HEK293 (cell line): ENCODE data around the gene SF3B4.

Experiments used
- EGR2 ChIP-seq: fragments of 450-650 bp; formaldehyde crosslinking; IDR thresholded peaks from 2 replicates; pipeline ENCODE4 v1.5.1; 2016; ENCODE audit warnings: low read depth, missing biosample characterization, missing genetic modification characterization
- GLIS1 ChIP-seq: fragments of 450-650 bp; formaldehyde crosslinking; IDR thresholded peaks from 2 replicates; pipeline ENCODE4 v1.5.1; 2016; ENCODE audit warnings: missing biosample characterization, missing genetic modification characterization
- ZBTB20 ChIP-seq: fragments of 450-650 bp; formaldehyde crosslinking; IDR thresholded peaks from 2 replicates; pipeline ENCODE4 v1.5.1; 2016; ENCODE audit warnings: missing biosample characterization, missing genetic modification characterization
- ZFP3 ChIP-seq: fragments of 450-650 bp; formaldehyde crosslinking; IDR thresholded peaks from 2 replicates; pipeline ENCODE4 v1.5.1; 2016; ENCODE audit warnings: low read depth, missing biosample characterization, missing genetic modification characterization
- ZFP41 ChIP-seq: fragments of 450-650 bp; formaldehyde crosslinking; IDR thresholded peaks from 2 replicates; pipeline ENCODE4 v1.5.1; 2016; ENCODE audit warnings: missing biosample characterization, missing genetic modification characterization, borderline replicate concordance
- ZNF133 ChIP-seq: fragments of 450-650 bp; formaldehyde crosslinking; IDR thresholded peaks from 2 replicates; pipeline ENCODE4 v1.5.1; 2016; ENCODE audit warnings: missing biosample characterization, missing genetic modification characterization
- ZNF155 ChIP-seq: fragments of 450-650 bp; formaldehyde crosslinking; IDR thresholded peaks from 2 replicates; pipeline ENCODE4 v1.5.1; 2016; ENCODE audit warnings: missing biosample characterization, missing genetic modification characterization
- ZNF169 ChIP-seq: fragments of 450-650 bp; formaldehyde crosslinking; IDR thresholded peaks from 2 replicates; pipeline ENCODE4 v1.5.1; 2016; ENCODE audit warnings: missing biosample characterization, missing genetic modification characterization
- ZNF2 ChIP-seq: fragments of 450-650 bp; formaldehyde crosslinking; IDR thresholded peaks from 2 replicates; pipeline ENCODE4 v1.5.1; 2016; ENCODE audit warnings: missing biosample characterization, missing genetic modification characterization
- ZNF202 ChIP-seq: fragments of 450-650 bp; formaldehyde crosslinking; IDR thresholded peaks from 2 replicates; pipeline ENCODE4 v1.5.1; 2016; ENCODE audit warnings: missing biosample characterization, missing genetic modification characterization, borderline replicate concordance
- ZNF274 ChIP-seq, 2 experiments: fragments of 200-500 bp in 1 of 2; fragments of 450-650 bp in 1 of 2; sonication (Bioruptor generic) in 1 of 2; formaldehyde crosslinking in 1 of 2; IDR thresholded peaks; 2 replicates each; pipeline versions ENCODE4 v1.5.1 to v1.6.1; 2014 to 2016; ENCODE audit warnings: borderline replicate concordance in 1 of 2, inconsistent platforms in 1 of 2, low read length in 1 of 2, missing biosample characterization in 1 of 2, missing genetic modification characterization in 1 of 2
- ZNF350 ChIP-seq: fragments of 450-650 bp; formaldehyde crosslinking; IDR thresholded peaks from 2 replicates; pipeline ENCODE4 v1.5.0; 2017; ENCODE audit warnings: missing biosample characterization, mild to moderate bottlenecking, missing genetic modification characterization
- ZNF354C ChIP-seq: fragments of 450-650 bp; formaldehyde crosslinking; IDR thresholded peaks from 2 replicates; pipeline ENCODE4 v1.5.1; 2016; ENCODE audit warnings: missing biosample characterization, missing genetic modification characterization, low read depth, borderline replicate concordance
- ZNF366 ChIP-seq: fragments of 450-650 bp; formaldehyde crosslinking; conservative IDR thresholded peaks from 2 replicates; pipeline ENCODE4 v1.5.1; 2016; ENCODE audit warnings: missing biosample characterization, missing genetic modification characterization
- ZNF426 ChIP-seq: fragments of 450-650 bp; formaldehyde crosslinking; IDR thresholded peaks from 2 replicates; pipeline ENCODE4 v1.5.1; 2017; ENCODE audit warnings: missing biosample characterization, missing genetic modification characterization, mild to moderate bottlenecking, inconsistent platforms, moderate library complexity
- ZNF48 ChIP-seq: fragments of 450-650 bp; formaldehyde crosslinking; IDR thresholded peaks from 2 replicates; pipeline ENCODE4 v1.5.1; 2016; ENCODE audit warnings: missing biosample characterization, missing genetic modification characterization
- ZNF529 ChIP-seq: fragments of 450-650 bp; formaldehyde crosslinking; IDR thresholded peaks from 2 replicates; pipeline ENCODE4 v1.5.1; 2017; ENCODE audit warnings: missing genetic modification characterization, missing biosample characterization; ENCODE audit not compliant: insufficient replicate concordance
- ZNF621 ChIP-seq: fragments of 450-650 bp; formaldehyde crosslinking; IDR thresholded peaks from 2 replicates; pipeline ENCODE4 v1.5.1; 2017; ENCODE audit warnings: missing biosample characterization, missing genetic modification characterization
- ZNF623 ChIP-seq: fragments of 450-650 bp; formaldehyde crosslinking; IDR thresholded peaks from 2 replicates; pipeline ENCODE4 v1.5.1; 2016; ENCODE audit warnings: missing biosample characterization, missing genetic modification characterization
- ZNF664 ChIP-seq: fragments of 450-650 bp; formaldehyde crosslinking; IDR thresholded peaks from 2 replicates; pipeline ENCODE4 v1.5.1; 2016; ENCODE audit warnings: missing biosample characterization, missing genetic modification characterization
- ZNF670 ChIP-seq: fragments of 450-650 bp; formaldehyde crosslinking; IDR thresholded peaks from 2 replicates; pipeline ENCODE4 v1.5.1; 2016; ENCODE audit warnings: missing biosample characterization, missing genetic modification characterization, low read depth
- ZNF792 ChIP-seq: fragments of 450-650 bp; formaldehyde crosslinking; IDR thresholded peaks from 2 replicates; pipeline ENCODE4 v1.5.1; 2016; ENCODE audit warnings: missing biosample characterization, missing genetic modification characterization
- ZNF843 ChIP-seq: fragments of 450-650 bp; formaldehyde crosslinking; IDR thresholded peaks from 2 replicates; pipeline ENCODE4 v1.5.1; 2016; ENCODE audit warnings: missing biosample characterization, missing genetic modification characterization
- TF ChIP-seq, protein P1 (sequence below): fragments of 450-650 bp; formaldehyde crosslinking; IDR thresholded peaks from 2 replicates; pipeline ENCODE4 v1.5.1; 2017; ENCODE audit warnings: missing biosample characterization, missing genetic modification characterization
- TF ChIP-seq, protein P2 (sequence below): fragments of 450-650 bp; formaldehyde crosslinking; IDR thresholded peaks from 2 replicates; pipeline ENCODE4 v1.5.1; 2016; ENCODE audit warnings: missing biosample characterization, missing genetic modification characterization
- TF ChIP-seq, protein P3 (sequence below): fragments of 450-650 bp; formaldehyde crosslinking; IDR thresholded peaks from 2 replicates; pipeline ENCODE4 v1.5.1; 2016; ENCODE audit warnings: missing biosample characterization, missing genetic modification characterization
- TF ChIP-seq, protein P4 (sequence below): IDR thresholded peaks from 2 replicates; pipeline ENCODE4 v1.6.1; 2011; ENCODE audit warnings: mild to moderate bottlenecking, low read depth, low read length, borderline replicate concordance
- TF ChIP-seq, protein P5 (sequence below): fragments of 450-650 bp; formaldehyde crosslinking; IDR thresholded peaks from 2 replicates; pipeline ENCODE4 v1.5.1; 2016; ENCODE audit warnings: missing biosample characterization, missing genetic modification characterization, borderline replicate concordance
- TF ChIP-seq, protein P6 (sequence below): fragments of 450-650 bp; formaldehyde crosslinking; IDR thresholded peaks from 2 replicates; pipeline ENCODE4 v1.5.1; 2016; ENCODE audit warnings: missing biosample characterization, missing genetic modification characterization

SF3B4 gene

DNA sequence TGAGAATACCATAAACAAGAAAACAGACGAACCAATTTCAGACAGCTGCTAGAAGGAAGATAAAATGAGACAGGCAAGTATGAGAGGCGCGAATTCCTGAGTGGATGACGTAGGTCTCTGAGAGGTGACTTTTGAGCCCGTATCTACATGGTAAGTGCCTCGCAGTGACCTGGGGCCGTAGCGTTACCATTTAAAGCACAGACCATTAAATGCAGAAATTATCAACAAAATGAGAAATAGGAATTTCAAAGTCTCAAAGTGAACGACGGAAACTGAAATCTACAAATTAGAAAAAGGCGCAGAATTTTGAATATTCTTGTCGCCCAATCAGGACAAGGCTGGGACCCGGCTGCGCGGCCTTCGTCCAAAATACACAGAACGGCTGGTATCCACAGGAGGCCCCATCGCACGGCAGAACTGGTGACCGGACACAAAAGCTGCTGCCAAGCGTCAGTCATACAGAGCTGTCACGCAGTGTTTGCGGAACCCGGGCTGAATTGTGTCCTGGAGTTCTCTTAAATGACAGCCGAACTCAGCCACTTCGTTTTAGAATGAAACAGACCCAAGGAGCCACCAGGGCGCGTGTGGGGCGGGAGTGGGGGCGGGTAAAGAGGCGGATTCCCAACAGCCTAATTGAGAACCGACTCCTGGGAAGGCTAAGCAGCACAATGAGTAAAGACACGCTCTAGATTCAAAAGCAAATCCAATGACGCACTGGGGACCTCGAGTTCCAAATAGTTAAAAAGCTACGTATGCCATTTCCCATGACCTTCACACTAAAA is 42.1 kb downstream of the SF3B4 start (continued):
- TF ChIP-seq, protein P1, sequence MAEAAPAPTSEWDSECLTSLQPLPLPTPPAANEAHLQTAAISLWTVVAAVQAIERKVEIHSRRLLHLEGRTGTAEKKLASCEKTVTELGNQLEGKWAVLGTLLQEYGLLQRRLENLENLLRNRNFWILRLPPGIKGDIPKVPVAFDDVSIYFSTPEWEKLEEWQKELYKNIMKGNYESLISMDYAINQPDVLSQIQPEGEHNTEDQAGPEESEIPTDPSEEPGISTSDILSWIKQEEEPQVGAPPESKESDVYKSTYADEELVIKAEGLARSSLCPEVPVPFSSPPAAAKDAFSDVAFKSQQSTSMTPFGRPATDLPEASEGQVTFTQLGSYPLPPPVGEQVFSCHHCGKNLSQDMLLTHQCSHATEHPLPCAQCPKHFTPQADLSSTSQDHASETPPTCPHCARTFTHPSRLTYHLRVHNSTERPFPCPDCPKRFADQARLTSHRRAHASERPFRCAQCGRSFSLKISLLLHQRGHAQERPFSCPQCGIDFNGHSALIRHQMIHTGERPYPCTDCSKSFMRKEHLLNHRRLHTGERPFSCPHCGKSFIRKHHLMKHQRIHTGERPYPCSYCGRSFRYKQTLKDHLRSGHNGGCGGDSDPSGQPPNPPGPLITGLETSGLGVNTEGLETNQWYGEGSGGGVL (tag by site-specific recombination): no peak
- no peak for TF ChIP-seq ZNF354C (tag by site-specific recombination)
- no peak for TF ChIP-seq ZNF133 (tag by site-specific recombination)
- 0 out of 2 replicates have a peak, but pooled peaks have one; percentile 23 for TF ChIP-seq ZNF792 (tag by site-specific recombination)
- no peak for TF ChIP-seq ZFP41 (tag by site-specific recombination)
- no peak for TF ChIP-seq ZNF529 (tag by site-specific recombination)
- TF ChIP-seq, protein P2, sequence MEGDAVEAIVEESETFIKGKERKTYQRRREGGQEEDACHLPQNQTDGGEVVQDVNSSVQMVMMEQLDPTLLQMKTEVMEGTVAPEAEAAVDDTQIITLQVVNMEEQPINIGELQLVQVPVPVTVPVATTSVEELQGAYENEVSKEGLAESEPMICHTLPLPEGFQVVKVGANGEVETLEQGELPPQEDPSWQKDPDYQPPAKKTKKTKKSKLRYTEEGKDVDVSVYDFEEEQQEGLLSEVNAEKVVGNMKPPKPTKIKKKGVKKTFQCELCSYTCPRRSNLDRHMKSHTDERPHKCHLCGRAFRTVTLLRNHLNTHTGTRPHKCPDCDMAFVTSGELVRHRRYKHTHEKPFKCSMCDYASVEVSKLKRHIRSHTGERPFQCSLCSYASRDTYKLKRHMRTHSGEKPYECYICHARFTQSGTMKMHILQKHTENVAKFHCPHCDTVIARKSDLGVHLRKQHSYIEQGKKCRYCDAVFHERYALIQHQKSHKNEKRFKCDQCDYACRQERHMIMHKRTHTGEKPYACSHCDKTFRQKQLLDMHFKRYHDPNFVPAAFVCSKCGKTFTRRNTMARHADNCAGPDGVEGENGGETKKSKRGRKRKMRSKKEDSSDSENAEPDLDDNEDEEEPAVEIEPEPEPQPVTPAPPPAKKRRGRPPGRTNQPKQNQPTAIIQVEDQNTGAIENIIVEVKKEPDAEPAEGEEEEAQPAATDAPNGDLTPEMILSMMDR: no peak
- TF ChIP-seq ZNF426 (tag by site-specific recombination): no peak
- peak; percentile 55 for TF ChIP-seq GLIS1 (tag by site-specific recombination)
- TF ChIP-seq ZNF155 (tag by site-specific recombination): no peak
- TF ChIP-seq ZNF202: no peak
- TF ChIP-seq, protein P3, sequence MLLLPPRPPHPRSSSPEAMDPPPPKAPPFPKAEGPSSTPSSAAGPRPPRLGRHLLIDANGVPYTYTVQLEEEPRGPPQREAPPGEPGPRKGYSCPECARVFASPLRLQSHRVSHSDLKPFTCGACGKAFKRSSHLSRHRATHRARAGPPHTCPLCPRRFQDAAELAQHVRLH: no peak
- no peak for TF ChIP-seq ZNF843 (tag by site-specific recombination)
- no peak for TF ChIP-seq ZFP3 (tag by site-specific recombination)
- TF ChIP-seq ZNF274 (IDR thresholded peaks at IDR 0.05; ENCODE audit: low read length): no peak
- TF ChIP-seq ZNF274 (tag by site-specific recombination; IDR thresholded peaks at IDR 0.05; ENCODE audit: borderline replicate concordance): no peak
- TF ChIP-seq, protein P4, sequence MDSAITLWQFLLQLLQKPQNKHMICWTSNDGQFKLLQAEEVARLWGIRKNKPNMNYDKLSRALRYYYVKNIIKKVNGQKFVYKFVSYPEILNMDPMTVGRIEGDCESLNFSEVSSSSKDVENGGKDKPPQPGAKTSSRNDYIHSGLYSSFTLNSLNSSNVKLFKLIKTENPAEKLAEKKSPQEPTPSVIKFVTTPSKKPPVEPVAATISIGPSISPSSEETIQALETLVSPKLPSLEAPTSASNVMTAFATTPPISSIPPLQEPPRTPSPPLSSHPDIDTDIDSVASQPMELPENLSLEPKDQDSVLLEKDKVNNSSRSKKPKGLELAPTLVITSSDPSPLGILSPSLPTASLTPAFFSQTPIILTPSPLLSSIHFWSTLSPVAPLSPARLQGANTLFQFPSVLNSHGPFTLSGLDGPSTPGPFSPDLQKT: no peak
- TF ChIP-seq ZNF664: no peak
- TF ChIP-seq ZNF623: no peak; the same call in 1 of the 2 replicates
- TF ChIP-seq ZNF670 (tag by site-specific recombination): no peak
- no peak for TF ChIP-seq ZNF2 (tag by site-specific recombination)
- TF ChIP-seq EGR2 (tag by site-specific recombination): peak; percentile 61
- TF ChIP-seq ZNF350 (tag by site-specific recombination): no peak
- TF ChIP-seq ZNF366 (tag by site-specific recombination): peak; percentile 81
- no peak for TF ChIP-seq ZNF48 (tag by site-specific recombination)
- TF ChIP-seq ZBTB20 (tag by site-specific recombination): peak; percentile 83
- no peak for TF ChIP-seq ZNF169 (tag by site-specific recombination)
- TF ChIP-seq, protein P5, sequence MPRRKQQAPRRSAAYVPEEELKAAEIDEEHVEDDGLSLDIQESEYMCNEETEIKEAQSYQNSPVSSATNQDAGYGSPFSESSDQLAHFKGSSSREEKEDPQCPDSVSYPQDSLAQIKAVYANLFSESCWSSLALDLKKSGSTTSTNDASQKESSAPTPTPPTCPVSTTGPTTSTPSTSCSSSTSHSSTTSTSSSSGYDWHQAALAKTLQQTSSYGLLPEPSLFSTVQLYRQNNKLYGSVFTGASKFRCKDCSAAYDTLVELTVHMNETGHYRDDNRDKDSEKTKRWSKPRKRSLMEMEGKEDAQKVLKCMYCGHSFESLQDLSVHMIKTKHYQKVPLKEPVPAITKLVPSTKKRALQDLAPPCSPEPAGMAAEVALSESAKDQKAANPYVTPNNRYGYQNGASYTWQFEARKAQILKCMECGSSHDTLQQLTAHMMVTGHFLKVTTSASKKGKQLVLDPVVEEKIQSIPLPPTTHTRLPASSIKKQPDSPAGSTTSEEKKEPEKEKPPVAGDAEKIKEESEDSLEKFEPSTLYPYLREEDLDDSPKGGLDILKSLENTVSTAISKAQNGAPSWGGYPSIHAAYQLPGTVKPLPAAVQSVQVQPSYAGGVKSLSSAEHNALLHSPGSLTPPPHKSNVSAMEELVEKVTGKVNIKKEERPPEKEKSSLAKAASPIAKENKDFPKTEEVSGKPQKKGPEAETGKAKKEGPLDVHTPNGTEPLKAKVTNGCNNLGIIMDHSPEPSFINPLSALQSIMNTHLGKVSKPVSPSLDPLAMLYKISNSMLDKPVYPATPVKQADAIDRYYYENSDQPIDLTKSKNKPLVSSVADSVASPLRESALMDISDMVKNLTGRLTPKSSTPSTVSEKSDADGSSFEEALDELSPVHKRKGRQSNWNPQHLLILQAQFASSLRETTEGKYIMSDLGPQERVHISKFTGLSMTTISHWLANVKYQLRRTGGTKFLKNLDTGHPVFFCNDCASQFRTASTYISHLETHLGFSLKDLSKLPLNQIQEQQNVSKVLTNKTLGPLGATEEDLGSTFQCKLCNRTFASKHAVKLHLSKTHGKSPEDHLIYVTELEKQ (tag by site-specific recombination): no peak
- TF ChIP-seq, protein P6, sequence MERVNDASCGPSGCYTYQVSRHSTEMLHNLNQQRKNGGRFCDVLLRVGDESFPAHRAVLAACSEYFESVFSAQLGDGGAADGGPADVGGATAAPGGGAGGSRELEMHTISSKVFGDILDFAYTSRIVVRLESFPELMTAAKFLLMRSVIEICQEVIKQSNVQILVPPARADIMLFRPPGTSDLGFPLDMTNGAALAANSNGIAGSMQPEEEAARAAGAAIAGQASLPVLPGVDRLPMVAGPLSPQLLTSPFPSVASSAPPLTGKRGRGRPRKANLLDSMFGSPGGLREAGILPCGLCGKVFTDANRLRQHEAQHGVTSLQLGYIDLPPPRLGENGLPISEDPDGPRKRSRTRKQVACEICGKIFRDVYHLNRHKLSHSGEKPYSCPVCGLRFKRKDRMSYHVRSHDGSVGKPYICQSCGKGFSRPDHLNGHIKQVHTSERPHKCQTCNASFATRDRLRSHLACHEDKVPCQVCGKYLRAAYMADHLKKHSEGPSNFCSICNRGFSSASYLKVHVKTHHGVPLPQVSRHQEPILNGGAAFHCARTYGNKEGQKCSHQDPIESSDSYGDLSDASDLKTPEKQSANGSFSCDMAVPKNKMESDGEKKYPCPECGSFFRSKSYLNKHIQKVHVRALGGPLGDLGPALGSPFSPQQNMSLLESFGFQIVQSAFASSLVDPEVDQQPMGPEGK (tag by site-specific recombination): no peak; the same call in 1 of the 2 replicates
- no peak for TF ChIP-seq ZNF621
